Pulmonary artery endothelial cell (primary cell): ENCODE results near the gene SOBP. TPM values are rescaled to one million over a fixed set of nuclear protein-coding genes. Genes with fewer than 3 reads are reported as not detected.
"Not testable (repeated sequence)": the region's sequence is repeated elsewhere in the genome, so short reads cannot be mapped to it uniquely, and the experiment has no call there.

Source experiments
- DNase-seq: peaks from one replicate; pipeline ENCODE4 v3.0.0-alpha.2; 2011; ENCODE audit warnings: low read depth, low spot score
- total RNA-seq: library from RNA; depleted of rRNA; stranded (reverse); fragments of >200 nt; gene quantifications from 2 replicates; pipeline ENCODE4 v1.2.3, GENCODE V29; 2014

SOBP gene, protein sequence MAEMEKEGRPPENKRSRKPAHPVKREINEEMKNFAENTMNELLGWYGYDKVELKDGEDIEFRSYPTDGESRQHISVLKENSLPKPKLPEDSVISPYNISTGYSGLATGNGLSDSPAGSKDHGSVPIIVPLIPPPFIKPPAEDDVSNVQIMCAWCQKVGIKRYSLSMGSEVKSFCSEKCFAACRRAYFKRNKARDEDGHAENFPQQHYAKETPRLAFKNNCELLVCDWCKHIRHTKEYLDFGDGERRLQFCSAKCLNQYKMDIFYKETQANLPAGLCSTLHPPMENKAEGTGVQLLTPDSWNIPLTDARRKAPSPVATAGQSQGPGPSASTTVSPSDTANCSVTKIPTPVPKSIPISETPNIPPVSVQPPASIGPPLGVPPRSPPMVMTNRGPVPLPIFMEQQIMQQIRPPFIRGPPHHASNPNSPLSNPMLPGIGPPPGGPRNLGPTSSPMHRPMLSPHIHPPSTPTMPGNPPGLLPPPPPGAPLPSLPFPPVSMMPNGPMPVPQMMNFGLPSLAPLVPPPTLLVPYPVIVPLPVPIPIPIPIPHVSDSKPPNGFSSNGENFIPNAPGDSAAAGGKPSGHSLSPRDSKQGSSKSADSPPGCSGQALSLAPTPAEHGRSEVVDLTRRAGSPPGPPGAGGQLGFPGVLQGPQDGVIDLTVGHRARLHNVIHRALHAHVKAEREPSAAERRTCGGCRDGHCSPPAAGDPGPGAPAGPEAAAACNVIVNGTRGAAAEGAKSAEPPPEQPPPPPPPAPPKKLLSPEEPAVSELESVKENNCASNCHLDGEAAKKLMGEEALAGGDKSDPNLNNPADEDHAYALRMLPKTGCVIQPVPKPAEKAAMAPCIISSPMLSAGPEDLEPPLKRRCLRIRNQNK
- total RNA-seq: 2.6 and 2.8 TPM in 2 replicates

DNA sequence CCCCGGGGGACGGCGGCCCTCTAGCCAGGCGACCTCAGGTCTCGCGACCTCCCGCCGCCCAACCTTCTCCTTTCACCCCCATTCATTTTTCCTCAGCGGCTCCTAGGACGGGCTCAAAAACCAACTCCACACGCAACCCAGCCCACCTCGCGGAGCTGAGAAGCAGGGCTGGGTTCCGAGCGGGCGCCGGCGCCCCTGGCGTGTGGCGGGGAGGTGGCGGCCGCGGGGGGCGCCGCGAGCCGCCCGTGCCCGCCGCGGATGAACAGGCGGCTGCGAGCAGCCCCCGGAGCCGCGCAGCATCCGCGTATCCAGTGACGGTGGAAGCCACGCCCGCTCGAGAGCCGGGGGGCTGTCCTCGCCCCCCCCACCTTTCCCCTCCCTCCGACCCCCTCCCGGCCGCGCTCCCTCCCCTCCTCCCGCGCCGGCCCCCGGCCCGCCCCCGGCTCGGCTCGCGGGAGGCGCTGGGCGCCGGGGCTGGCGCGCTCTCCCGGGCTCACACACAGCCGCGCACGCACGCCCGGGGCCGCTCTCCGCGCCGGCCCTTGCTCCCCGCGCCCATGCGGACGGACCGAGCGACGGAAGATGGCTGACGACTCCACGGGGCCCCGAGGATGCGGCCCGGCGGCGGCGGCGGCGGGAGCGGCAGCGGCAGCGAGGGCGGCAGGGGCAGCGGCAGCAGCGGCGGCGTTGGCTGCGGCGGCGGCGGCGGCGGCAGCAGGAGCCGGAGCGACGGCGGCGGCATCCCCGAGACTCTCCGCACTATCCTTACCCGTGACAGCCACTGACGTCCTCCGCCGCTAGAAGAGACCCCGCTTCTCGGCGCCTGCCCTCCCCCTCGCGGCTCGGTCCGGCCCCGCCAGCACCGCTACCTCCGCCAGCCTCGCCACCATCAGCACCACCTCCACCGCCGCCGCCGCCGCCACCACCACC lies at the start of gene SOBP:
Gene SOBP (plus strand): TSS at position 482 of the 930 bp plus-strand sequence. CDS start 500 bp downstream, outside the sequence.
- DNase-seq: no peak

DNA sequence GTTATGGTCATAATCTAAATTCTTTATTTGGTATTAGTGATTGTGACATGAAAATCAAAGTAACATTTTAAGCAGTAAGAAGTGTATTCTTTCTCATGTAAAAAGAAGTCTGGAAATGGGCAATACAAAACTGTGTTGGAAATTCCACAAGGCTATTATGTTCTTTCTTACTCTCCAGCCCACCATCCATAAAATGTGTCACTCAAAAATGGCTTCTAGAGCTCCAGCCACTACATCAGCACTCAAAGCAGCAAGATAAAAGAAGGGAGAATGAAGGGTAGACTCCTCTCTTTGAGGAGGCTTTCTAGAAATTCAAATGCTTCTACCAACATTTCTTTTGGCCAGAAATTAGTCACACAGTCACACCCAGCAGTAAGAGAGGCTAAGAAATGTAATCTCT lies 49.0 kb upstream of the SOBP start:
- DNase-seq: no peak

- no peak for DNase-seq
Observed at GRCh38 chr6:107441682-107442081, 48.2 kb upstream of the SOBP start.

DNA sequence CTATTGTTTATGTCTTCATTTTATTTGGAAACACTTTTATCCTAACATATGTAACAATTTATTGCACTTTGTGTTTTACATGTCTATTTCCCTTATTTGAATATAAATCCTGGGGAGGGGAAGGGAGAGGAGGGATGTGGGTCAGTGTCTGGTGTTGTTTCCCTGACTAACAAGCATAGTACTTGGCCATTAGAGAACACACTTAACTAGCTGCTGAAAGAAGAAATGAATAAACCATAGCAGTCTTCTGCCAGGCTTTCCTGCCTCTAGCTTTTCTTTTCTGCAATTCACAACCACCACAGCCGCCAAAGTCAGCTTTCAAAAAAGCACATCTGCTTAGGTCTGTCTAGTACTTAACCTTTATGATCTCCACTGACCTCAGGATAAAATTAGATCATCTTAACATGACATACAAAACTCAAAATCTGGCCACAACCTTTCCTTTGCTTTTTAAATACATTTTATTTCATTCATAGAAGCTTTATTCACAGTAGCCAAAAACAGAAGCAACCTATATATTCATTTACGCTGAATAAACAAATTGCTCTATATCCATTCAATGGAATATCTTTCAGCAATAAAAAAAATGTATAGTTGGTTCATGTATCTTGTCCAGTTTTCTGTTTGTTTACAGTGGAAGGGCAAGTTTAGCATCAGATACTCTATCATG lies 46.8 kb upstream of the SOBP start:
- DNase-seq: no peak

GRCh38 chr6:107443608-107444267 lies 46.2 kb upstream of the SOBP start:
- no peak for DNase-seq

GRCh38 chr6:107444277-107444676 lies 45.6 kb upstream of the SOBP start:
- DNase-seq: no peak

DNA sequence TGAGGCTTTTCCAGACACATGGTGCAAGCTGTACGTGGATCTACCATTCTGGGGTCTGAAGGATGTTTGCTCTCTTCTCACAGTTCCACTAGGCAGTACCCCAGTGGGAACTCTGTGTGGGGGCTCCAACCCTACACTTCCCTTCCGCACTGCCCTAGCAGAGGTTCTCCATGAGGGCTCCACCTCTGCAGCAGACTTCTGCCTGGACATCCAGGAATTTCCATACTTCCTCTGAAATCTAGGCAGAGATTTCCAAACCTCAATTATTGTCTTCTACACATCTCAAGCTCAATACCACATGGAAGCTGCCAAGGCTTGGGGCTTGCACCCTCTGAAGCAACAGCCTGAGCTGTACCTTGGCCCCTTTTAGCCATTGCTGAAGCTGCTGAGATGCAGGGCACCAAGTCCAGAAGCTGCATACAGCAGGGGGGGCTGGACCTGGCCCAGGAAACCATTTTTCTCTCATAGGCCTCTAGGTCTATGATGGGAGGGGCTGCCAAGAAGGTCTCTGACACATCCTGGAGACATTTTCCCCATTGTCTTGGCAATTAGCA lies 42.2 kb upstream of the SOBP start:
- no peak for DNase-seq

GRCh38 chr6:107448776-107449175 lies 41.1 kb upstream of the SOBP start:
- DNase-seq: no peak

DNA sequence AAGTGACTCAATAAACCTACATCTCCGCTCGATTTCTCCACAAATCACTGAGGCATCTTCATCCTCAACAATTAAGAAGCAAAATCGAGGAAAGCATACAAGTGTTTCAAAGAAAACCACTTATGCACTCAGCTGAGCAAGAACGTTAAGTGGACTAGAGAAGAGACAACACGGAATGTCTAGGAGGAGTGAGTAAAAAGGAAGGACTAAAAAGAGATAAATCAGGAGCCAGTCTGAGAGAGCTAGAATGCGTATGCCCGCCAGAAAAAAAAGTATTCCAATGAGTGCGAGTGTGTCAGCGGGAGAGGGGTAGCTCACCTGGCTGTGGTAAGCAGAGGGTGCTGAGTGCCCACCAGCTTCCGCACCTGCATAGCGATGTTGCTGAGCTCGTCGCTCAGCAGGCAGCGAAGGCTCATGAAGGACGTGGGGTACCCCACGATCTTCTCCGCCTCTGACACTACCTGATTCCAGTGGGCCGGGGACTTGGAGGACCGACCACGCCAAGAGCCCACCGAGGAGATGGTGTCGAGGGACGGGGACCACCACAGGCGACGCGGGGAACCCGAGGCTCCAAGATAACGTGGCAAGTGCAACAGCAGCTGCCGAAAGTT lies 31.1 kb upstream of the SOBP start:
- no peak for DNase-seq

DNA sequence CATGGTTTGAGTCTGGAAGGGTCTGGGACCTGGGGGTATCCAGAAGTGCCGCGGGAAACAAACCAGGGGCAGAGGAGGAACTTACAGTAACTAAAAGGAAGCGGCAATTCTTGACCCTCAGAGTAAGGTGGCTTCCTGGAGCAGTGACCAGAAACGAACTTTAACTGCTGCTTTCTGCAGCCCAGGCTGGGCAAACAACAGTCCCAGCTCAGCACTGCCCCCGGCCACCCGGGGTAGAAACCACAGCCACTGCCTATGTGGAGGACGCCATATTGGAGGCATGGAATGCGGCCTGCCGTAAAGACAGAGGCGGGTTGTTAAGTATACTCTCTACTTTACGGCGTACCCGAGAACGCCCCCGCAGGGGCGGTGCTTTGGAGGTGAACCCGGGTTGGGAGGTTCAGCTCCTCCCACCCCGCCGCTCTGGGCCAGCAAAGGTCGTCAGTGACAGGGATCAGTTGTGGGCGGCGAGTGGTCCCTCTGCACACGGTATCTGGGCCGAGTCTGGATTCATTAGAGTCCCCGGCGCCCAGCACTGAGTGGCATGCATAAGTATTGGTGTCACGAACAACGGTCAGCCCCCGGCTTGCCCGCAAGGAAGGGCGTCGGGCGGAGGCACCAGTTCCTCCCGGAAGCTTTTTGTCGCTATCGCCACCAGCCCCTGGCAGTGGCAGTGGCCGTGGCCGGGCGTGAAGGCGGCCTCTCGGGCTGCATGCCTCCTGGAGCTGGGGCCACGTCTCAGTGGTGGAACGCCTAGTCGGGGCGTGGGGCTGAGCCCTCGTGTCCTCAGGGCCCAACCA lies 30.4 kb upstream of the SOBP start, which contains the start of gene PDSS2:
Gene PDSS2 (minus strand): TSS at position 282 of the 800 bp plus-strand sequence. CDS start 279 bp downstream, at position 3.
- DNase-seq: peak; percentile 84

DNA sequence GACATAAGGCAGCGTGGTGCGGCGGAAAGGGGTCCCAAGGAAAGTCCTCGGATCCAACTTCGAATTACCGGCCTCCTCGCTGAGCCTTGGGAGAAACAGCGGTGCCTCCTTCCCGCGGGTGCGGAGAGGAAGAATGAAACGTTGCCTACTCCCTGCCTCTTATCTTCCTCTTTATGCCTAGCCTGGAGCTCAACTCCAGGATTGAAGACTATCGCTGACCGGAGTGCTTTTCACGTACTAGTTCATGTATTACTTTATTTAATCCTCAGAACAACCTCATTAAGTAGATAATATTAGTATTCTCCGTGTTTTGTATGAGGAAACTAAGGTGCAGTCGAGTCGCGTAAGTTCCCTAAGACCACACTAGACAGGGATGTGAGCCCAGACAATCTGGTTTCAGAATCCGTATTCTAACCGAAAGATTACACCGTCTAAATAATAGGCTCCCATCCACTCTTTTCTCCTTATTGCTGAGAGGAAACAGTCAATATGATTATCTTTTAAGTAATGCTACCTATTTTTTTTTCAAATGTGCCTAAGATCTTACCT lies 29.8 kb upstream of the SOBP start:
- no peak for DNase-seq

GRCh38 chr6:107466062-107466461 lies 23.9 kb upstream of the SOBP start:
- no peak for DNase-seq

DNA sequence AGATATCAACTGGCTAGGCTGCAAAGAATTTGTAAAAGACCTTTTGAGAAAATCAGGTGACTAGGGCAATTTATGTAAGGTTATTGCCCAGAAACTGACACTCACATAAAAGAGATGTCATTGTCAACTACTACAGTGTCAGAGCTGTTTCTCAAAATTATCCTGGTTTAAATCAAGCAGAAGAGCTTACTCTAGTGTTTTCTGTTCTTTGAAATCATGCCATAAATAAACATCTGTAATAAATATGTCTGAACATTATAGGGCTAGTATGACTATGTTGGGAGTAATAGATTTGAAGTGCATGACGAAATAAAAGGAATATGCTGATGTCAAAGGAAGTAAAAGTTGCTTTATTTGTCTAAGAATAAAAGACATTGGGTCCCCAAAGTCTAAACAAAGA lies 19.6 kb upstream of the SOBP start:
- no peak for DNase-seq

DNA sequence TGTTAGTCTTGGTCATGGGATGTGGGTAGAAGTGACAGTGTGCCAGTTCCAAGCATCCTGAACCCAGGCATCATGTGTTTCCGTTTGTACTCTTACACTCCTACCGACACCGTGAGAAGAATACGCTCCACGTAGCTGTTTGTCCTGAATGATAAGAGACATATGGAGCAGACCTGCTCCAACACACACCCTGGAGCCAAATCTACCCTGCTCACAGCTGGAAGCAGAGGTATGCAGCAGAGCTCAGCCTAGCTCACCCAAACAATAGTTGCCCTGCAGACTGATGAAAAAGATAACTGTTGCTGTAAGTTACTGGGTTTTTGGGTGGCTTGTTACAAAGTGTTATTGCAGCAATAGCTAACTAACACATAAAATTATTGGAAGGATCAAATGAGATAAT lies 16.3 kb upstream of the SOBP start:
- no peak for DNase-seq

GRCh38 chr6:107475360-107475759 lies 14.6 kb upstream of the SOBP start:
- DNase-seq: not testable (repeated sequence)

- DNase-seq: not testable (repeated sequence)
Observed at GRCh38 chr6:107475826-107476225, 14.1 kb upstream of the SOBP start.

DNA sequence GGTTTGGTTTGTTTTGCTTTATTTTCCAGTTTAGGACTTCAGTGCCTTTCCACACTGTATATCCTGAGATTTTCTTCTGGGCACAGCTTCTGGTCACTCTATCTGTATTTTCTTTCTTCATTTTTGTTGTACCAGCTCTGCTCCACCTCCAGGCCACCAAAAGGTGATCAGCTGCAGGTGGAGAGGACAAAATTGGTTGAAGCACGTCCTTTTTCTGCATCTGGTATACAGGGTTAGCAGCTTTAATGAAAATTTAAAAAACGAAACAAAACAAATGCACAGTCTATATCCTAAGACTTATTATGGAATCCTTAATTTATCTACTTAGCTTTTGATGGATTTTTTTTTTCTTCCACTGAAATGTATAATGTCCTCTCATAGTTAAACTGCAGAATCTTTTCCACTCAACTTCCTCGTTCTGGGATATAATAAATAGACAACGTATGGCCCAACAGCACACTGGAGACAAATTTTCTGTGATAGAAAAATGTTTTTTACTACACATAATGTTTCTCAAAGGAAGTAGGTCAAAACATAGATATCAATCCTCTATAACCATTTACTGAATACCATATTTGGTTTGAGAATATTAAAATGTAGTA lies 10.7 kb upstream of the SOBP start:
- DNase-seq: no peak

- DNase-seq: no peak
Observed at GRCh38 chr6:107485157-107485556, 4.8 kb upstream of the SOBP start.
